GM18907 (cell line): Measurements from ENCODE around the gene LEKR1.

ENCODE experiments used
- ATAC-seq: cut with Tn5 transposase; IDR thresholded peaks from one replicate; pipeline ENCODE4 v1.9.1; 2021; ENCODE audit warnings: mild to moderate bottlenecking, moderate library complexity; ENCODE audit not compliant: unreplicated experiment

The LEKR1 gene

DNA sequence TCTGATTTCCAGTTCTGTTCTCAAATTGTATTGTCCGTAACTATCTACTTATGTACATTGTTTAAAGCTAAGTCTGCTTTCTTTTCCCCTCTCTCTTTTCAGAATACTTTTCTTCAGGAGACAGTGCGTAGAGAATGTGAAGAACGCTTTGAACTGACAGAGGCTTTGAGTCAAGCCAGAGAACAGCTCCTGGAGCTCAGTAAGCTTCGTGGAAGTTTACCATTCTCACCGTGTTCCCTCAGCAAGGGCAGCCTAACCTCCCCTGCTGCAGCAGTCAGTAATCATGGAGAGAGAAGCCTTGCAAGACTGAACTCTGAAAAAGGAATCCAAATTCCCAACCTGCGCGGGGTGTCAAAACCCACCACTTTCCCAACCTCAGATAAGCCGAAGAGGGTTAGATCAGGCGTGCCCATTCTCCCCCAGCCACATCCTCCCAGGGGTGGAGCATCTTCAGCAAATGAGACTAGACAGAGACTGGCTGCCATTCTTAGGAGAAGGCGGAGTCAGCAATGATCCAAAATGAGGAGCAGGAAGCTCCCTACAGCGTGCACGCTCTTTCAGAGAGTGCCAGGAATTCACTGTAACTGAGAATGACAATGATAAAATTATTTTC is 219.2 kb downstream of the LEKR1 start:
- no peak for ATAC-seq

DNA sequence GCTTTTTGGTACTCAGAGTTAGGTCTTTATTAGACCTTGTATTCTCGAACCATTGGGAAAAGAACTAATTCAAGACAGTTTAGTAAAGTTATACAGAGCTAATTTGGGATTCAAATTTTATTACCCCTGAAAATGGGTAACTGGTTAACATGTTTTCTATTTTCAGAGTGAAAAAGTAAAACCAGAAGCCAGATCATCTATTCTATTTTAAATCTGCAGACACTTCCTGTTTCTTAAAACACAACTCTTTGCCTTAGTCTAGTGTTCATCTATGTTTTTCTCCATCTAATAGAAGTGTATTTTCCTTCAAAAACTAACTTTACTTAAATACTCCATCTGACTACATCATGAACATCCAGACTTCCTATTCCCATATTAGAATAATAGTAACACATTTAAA is 220.4 kb downstream of the LEKR1 start:
- ATAC-seq = no peak

DNA sequence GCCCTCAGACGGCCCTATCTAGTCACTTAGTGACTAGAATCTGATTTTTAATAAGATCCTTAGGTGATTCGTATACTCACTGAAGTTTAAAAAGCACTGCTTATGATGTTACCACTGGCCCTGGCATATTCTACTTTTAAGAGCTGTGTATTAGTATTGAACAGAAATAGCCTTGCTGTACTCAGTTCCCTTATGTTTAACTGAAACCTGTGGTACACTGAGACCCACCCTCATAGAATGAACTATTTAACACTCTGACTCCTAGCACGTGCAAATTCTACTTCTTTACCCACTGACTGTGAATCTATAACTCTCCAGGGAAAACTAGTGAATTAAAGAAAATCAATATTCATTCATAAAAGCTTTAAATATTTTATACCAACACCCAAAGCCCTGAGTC is 224.9 kb downstream of the LEKR1 start:
- ATAC-seq = no peak

DNA sequence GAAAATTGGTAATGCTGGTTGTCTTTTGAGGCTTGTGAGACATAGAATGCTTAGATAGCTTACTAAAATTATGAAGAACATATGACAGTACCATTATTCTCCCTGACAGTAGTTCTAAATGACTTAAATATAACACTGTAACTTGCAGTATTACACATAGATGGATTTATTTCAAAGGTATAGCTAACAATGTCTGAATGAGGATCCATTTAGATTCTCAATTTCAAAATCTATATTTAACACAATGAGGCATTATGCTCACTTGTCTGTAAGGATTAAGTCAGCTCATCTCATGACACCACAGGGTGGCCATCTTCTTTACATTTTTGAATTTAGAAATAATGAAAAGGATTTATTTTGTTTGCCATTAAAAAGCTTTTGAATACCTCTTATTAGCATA is 225.4 kb downstream of the LEKR1 start:
- no peak for ATAC-seq

DNA sequence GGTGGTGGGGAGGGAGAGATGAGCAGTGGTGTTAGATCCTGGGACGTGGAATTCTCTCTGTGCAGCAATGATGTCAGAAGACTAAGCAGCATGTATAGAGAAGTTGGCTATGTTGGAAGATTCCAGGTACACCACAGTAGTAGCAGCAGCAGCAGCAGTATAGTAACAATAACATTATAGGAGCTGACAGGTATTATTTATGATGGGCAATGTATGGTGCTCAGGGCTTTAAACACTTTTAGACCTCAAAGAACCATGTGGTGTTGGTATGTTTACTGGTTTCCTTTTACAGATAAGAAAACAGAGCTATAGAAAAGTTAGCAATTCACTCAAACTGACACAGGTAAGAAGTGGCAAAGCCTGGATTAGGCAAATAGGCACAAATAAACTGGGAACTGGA is 229.9 kb downstream of the LEKR1 start:
- ATAC-seq = no peak

DNA sequence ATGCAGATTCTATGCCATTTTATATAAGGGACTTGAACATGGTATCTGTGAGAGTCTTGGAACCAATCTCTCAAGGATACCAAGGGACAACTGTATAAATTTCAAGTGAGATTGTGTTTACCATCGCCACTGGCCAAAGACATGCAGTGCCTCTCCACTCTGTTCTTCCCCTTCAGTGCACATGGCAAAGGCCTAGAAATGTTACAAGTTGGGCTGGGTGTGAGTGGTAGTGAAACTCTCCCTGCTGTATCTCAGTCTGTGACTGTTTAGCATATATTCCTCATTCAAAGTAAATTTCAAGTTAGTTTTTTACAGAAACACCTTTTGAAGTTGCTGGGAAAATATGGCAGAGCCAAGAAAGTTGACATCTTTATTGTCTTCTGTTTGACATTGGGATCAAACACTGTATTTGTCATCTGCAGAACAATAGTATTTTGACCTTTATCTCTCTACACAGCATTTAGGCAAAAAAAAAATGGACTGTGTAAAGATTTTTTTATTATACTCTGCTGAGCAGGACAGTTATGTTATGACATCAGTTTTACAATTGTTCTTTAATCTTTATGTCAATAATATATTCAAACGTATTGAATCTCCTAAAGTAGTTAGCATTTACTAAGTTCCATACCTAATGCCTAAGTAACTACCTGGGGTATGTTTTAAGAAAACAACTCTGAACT is 232.4 kb downstream of the LEKR1 start:
- no peak for ATAC-seq

DNA sequence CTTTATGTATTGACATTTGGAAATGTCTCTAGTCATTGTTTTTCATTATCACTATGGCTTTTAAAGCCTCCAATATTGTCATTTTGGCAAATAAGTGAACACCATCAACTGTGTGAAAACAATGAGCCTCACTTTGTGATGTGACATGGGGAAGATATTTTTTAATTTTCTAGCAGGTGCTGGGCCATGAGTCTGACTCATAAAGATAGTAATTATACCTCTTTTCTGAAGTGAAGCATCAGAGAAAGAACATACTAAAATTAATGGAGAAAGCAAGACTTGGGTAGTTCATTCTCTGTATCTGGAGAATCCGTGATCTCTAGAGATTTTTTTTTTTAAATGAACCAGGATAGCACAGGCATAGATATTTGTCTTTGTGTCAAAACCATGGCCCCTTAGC is 233.0 kb downstream of the LEKR1 start:
- ATAC-seq = peak; percentile 43

DNA sequence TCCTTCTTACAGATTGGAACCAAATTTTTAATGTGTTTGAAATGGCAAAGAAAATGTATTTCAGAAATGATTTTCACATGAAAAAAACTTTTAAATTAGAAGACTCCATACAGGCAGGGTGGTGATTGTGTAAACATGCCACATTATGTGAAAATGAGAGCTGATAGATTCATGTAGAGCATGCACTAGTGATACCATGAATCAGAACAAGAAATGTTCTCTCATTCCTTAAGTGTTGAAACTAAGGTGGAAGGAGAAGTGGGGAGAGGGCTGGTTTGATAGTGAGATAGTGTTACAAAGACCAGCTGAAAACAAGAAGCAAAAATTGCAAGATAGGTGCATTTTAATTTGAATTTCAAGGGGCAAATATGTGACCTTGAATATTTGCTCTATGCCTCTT is 233.5 kb downstream of the LEKR1 start:
- ATAC-seq = peak; percentile 69

DNA sequence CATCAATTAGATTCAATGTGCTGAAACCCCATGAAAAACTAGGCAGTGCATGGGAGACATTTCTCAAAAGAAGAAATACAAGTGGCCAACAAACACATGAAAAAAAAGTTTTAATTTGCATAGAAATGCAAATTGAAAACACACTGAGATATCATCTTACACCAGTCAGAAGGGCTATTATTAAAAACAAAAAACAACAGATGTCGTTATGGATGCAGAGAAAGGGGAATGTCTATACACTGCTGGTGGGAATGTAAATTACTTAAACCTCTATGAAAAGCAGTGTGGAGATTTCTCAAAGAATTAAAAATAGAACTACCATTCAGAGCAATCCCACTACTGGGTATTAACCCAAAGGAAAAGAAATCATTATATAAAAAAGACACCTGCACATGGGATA is 235.1 kb downstream of the LEKR1 start:
- ATAC-seq = no peak

DNA sequence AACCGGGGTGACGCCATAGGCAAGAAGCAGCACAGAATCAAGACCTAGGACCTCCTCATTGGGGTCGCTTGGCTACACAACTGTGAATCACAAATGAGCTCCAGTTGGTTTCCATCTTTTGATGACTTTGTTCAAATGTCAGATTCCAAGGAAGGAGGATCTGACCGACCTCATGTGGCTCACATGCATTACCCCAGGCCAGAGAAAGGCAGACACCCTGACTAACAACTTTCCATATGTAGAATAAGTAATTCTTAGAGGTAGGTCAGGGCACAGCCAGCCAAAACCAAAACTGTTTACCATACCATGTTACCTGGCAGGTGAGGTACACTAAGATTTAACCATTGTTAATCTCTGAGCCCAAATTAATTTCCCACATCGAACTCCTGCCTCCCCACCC is 237.3 kb downstream of the LEKR1 start:
- ATAC-seq = no peak

DNA sequence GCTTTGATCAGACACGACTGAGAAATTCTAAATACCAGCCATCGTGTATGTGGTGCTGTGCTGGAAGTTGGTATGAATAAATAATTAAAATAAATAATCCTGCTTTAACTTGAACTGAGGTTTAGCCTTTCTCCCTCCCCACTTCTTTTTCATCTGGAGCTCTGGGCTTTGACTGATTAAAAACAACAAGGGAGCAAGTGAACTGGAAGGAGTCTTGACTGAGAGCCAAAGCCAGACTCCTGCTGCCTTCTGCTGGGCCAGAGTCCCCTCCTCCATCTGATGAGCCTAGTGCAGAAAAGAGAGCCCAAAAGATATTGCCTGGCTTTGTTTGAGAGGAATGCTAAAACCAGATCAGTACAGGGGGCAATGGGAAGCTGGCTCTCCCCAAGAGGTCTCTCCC is 237.8 kb downstream of the LEKR1 start:
- peak; percentile 16 for ATAC-seq

DNA sequence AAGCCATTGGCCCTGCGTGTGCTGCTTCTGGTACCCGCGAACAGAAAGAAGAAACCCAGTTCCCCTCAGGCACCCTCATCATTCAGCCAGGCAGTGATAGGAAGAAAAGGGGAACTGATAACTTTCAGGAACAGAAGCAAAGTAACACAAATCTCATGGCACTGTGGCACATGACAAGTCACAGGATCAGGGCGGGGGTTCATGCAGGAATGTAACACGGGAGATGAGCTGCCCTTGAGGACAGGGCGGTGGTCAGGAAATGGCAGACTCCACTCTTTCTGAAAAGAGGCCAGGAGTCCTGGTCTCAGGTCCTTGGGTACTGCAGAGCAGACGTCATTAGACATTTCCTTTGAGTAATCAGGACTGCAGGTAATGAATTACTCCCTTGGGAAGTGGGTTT is 238.2 kb downstream of the LEKR1 start:
- ATAC-seq = peak; percentile 74

DNA sequence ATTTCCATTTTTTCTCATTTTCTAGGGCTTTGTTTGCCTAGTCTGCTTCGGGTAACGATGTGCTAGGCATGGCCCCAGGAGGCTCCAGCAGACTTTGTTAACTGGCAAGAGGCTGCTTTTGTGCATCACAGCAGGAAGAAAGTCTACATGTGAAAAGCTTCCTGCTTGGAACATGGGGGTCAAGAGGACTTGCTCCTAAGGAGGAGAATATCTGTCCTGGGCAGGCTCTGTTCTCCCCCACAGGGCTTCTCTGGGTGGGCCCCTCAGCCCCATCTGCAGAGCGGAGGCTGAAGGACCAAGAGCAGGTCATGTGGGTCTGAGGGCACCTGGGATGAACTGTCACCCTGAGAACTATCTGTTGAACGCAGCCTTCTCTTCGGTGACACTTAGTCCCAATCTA is 239.0 kb downstream of the LEKR1 start:
- no peak for ATAC-seq

DNA sequence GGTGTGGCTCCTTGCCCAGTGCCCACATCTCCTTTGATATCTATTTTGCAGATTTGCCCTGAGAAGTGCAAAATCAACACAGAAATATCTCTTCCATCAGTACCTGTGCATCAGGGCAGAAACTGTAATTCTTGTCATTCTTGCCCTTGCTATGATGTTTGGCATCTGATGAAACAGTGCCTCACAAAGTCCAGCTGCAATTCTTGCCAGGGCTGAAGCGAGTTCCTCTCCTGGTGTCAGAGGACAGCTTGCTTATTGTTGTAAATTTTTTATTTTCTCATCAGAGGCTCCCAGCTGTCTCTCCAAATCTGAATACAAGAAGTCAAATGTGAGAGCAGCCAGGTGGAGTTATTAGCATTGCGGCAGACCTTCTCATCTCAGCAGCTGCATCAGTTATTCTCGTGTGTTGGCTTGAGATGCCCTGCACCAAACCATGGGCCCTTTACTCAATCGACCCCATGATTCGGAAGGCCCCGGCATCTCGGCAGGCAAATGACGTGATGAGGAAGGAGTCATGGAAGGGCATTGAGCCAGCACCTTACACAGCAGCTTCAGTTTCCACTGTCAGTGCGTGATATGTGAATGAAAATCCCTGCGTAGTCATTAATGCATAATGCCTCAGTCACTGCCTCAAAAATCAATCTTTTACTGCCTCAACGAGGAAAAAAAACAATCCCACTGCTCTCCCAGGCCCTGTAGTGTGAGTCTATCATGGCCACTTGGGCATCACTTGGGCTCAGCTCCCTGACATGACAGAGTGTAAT is 240.4 kb downstream of the LEKR1 start:
- no peak for ATAC-seq

DNA sequence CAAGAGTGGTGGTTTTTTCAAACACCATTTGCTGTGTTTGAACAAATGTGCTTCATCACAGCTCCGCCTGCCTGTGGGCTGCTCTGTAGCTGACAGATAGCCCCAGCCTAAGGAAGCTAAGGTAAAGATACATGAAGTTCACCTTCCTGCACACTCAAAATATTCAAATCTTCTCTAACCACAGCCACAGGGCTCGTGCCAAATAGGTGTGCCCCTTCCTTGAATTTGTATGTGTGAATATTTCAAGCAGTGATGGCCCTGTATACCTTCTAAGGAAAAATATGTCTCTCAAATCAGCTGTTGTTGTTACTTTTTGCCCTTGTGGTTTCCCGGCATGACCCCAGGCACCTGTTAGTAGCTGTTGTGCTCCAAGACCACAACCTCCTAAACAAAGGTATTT is 241.0 kb downstream of the LEKR1 start:
- peak; percentile 63 for ATAC-seq

DNA sequence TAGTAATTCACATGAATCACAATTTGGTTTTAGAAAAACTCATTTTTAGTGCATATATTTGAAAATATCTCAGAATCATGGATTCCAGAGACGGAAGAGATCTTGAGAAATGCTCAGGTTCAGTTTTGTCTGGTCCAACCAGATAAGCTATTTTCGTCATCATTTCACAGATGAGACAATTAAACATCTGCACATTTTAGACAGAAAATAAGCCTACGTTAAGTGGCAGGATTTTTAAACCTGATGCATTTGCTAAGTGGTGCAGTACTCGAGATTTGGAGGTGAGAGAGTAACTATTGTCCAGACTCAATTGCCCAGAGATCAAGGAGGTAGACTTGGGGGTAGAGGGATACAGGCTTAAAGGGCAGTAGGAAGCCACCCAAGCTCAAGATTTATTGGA is 243.3 kb downstream of the LEKR1 start:
- ATAC-seq = no peak

DNA sequence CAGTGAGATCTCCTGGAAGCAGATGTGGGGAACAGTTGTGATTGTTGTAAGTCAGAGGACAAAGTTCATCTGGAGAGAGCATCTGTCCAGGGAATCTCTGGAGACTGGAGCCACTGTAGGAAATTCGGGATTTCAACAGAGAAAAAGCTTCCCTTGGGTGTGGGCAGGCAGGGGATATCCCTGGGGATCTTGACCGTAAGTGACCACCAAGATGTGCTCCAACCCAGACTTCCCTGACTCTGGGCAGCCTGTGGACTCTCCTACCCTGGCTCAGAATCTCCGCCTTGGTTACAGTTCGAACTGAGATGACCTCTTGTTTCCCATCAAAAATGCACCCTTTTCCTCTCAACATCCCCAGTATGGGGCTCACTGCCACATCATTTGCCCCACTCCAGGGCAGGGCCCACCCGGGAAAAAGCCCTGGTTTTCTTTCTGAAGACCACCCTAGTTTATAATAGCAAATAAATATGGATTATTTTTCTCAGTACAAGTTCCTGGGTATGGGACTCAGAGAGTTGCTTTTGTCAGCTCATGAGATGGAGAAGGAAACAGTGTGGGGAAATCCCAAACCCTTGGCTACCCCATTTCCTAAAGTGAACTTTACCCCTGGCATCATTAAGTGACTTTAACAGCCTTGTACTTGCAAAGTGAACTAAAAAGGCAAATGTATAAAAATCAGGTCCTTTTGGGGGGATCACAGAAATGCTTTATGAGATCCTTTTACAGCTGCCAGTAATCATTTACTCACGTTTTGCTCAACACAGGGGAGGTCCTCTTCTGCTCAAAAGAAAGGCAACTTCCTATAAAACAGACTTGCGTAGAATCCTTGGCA is 243.9 kb downstream of the LEKR1 start:
- no peak for ATAC-seq

DNA sequence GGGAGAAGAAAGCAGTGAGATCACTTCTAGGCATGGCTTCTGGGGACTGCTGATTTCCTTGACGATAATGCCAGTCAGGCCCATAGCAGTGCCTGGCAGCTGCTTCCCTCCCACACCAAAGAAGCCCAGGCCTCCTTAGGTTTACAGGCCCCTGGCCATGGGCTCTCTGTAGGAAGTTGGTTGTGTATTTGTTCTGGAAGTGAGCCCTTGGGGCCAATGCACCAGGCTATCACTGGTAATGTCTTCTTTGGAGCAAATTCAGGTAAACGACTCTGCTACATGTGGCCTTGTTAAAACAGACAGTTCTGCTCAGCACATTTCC is 244.5 kb downstream of the LEKR1 start:
- no peak for ATAC-seq

DNA sequence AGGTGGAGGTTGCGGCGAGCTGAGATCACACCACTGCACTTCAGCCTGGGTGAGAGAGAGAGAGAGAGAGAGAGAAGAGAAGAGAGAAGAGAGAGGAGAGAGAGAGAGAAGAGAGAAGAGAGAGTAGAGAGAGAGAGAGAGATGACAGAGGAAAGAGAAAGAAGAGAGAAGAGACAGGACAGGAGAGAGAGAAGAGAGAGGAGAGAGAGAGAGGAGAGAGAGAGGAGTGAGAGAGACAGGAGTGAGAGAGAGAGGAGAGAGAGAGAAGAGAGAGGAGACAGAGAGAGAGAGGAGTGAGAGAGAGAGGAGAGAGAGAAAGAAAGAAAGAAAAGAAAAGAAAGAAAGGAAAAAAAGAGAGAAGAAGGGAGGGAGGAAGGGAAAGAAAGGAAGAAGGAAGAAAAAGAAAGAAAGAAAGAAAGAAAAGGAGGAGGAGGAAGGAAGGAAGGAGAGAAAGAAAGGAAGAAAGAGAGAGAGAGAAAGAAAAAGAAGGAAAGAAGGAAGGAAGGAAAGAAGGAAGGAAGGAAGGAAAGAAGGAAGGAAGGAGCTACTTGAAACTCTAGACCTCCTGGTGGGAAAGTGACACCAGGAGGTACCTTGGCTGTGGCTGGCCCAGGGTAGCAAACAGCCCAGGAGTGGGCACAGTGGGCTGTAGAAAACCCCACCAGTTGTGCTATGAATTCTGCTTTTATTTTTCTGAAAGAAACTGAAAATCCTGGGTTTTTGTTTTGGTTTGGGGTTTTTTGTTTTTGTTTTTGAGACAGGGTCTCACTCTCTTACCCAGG is 245.8 kb downstream of the LEKR1 start:
- no peak for ATAC-seq

DNA sequence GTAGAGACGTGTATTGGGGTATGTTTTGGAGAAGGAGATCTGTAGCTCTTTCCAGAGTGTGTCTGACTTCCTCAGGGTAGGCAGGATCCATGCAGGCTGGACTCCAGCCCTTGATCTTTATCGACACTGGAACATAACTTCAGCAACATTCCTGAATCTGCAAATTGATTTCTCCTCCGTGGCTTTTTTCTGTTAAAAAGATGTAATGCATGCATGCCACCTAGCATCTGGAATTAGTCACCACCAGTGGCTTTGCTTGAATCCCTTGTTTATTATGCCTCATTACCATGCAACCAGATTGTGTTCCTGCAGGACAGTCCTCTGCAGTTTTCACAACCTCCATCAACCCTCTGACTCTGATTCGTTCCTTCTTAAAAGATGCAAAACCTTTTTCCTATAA is 247.7 kb downstream of the LEKR1 start:
- no peak for ATAC-seq

DNA sequence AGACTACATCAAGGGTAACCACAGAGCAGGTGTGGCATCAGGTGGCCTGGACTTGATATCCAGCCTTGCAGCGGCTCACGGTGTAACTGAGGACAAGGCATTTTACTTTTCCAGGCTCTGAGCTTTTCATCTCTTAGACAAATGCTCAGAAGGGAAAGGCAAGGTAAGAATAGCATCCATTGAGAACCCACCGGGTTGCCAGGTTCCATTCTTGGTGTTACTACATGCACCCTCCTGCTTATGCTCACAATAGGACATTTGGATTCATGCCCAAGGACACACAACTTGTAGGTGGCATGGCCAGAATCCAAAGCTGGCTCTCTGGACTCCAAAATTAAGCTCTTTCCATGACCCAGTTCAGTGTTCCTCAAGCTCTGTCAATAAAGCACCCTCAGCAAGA is 248.3 kb downstream of the LEKR1 start:
- no peak for ATAC-seq
